ENCODE measurements around the gene ACAA2.

Gene ACAA2

GRCh38 chr18:49744376-49745008 lies 68.8 kb downstream of the ACAA2 start:
- DNase-seq (ENCODE audit: low read depth in 1 of 2, low spot score in 1 of 2) = no peak

- no peak for DNase-seq (ENCODE audit: low read depth in 1 of 2, low spot score in 1 of 2)
Measured at GRCh38 chr18:49743117-49743567, 70.2 kb downstream of the ACAA2 start.

GRCh38 chr18:49742316-49743116 lies 70.8 kb downstream of the ACAA2 start:
- no peak for DNase-seq (ENCODE audit: low read depth in 1 of 2, low spot score in 1 of 2)

GRCh38 chr18:49739275-49739674 lies 74.1 kb downstream of the ACAA2 start:
- no peak for DNase-seq (ENCODE audit: low read depth in 1 of 2, low spot score in 1 of 2)

- no peak for DNase-seq (ENCODE audit: low read depth in 1 of 2, low spot score in 1 of 2)
Measured at GRCh38 chr18:49738721-49739120, 74.6 kb downstream of the ACAA2 start.

GRCh38 chr18:49734836-49735235 lies 78.5 kb downstream of the ACAA2 start:
- DNase-seq (ENCODE audit: low read depth in 1 of 2, low spot score in 1 of 2) = no peak

- DNase-seq (ENCODE audit: low read depth in 1 of 2, low spot score in 1 of 2) = no peak
Measured at GRCh38 chr18:49733896-49734585, 79.3 kb downstream of the ACAA2 start.

GRCh38 chr18:49733321-49733720 lies 80.0 kb downstream of the ACAA2 start:
- DNase-seq (ENCODE audit: low read depth in 1 of 2, low spot score in 1 of 2) = no peak

Data from activated CD4-positive, alpha-beta T cell treated with anti-CD3 and anti-CD28 coated beads, Interleukin-2, amount 50 U/mL, for 24 hours (primary cell).